ENCODE results near the gene RASGRP3. TPM values are rescaled to one million over a fixed set of nuclear protein-coding genes. Genes with fewer than 3 reads are reported as not detected.

The RASGRP3 gene
- total RNA-seq, 1 experiment from 2014 or later, result 0.59 TPM

DNA sequence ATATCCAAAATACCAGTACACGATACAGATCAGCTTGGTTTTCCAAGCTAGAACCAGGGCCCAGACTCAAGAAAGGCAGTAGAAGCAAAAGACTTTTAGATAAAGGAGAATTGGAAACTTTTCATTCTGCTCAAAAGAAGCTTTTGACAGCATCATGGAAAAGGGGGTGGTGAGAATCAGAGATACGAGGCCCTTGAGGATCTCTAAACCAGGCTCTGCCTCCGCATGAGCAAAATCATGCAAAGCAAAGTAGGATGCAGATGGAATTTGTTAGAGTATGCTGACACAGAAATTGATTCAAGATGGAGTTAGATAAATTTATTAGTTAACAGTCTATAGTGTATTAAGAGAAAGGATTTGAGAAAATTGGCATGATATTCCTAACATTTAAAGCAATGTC lies 82.9 kb downstream of the RASGRP3 start:
- TF ChIP-seq, protein P1, sequence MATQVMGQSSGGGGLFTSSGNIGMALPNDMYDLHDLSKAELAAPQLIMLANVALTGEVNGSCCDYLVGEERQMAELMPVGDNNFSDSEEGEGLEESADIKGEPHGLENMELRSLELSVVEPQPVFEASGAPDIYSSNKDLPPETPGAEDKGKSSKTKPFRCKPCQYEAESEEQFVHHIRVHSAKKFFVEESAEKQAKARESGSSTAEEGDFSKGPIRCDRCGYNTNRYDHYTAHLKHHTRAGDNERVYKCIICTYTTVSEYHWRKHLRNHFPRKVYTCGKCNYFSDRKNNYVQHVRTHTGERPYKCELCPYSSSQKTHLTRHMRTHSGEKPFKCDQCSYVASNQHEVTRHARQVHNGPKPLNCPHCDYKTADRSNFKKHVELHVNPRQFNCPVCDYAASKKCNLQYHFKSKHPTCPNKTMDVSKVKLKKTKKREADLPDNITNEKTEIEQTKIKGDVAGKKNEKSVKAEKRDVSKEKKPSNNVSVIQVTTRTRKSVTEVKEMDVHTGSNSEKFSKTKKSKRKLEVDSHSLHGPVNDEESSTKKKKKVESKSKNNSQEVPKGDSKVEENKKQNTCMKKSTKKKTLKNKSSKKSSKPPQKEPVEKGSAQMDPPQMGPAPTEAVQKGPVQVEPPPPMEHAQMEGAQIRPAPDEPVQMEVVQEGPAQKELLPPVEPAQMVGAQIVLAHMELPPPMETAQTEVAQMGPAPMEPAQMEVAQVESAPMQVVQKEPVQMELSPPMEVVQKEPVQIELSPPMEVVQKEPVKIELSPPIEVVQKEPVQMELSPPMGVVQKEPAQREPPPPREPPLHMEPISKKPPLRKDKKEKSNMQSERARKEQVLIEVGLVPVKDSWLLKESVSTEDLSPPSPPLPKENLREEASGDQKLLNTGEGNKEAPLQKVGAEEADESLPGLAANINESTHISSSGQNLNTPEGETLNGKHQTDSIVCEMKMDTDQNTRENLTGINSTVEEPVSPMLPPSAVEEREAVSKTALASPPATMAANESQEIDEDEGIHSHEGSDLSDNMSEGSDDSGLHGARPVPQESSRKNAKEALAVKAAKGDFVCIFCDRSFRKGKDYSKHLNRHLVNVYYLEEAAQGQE (IDR thresholded peaks at IDR 0.05; ENCODE audit: low read depth), result no peak
- no peak for TF ChIP-seq SP1 (IDR thresholded peaks at IDR 0.05; ENCODE audit: low read depth)
- TF ChIP-seq, protein P2, sequence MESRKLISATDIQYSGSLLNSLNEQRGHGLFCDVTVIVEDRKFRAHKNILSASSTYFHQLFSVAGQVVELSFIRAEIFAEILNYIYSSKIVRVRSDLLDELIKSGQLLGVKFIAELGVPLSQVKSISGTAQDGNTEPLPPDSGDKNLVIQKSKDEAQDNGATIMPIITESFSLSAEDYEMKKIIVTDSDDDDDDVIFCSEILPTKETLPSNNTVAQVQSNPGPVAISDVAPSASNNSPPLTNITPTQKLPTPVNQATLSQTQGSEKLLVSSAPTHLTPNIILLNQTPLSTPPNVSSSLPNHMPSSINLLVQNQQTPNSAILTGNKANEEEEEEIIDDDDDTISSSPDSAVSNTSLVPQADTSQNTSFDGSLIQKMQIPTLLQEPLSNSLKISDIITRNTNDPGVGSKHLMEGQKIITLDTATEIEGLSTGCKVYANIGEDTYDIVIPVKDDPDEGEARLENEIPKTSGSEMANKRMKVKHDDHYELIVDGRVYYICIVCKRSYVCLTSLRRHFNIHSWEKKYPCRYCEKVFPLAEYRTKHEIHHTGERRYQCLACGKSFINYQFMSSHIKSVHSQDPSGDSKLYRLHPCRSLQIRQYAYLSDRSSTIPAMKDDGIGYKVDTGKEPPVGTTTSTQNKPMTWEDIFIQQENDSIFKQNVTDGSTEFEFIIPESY (IDR thresholded peaks at IDR 0.05; ENCODE audit: extremely low read depth, insufficient replicate concordance, low read length), result no peak
- TF ChIP-seq TCF7L2 (IDR thresholded peaks at IDR 0.05; ENCODE audit: borderline replicate concordance, extremely low read depth, insufficient read depth, insufficient read length), result no peak
- TF ChIP-seq YY1 (IDR thresholded peaks at IDR 0.05; ENCODE audit: extremely low read depth, insufficient replicate concordance, low read depth, low read length), result no peak
- TF ChIP-seq EZH2 (IDR thresholded peaks at IDR 0.05), result no peak
- TF ChIP-seq EGR1 (IDR thresholded peaks at IDR 0.05; ENCODE audit: low read depth), result no peak
- no peak for TF ChIP-seq ZFX (IDR thresholded peaks at IDR 0.05)
- no peak for TF ChIP-seq JUND (IDR thresholded peaks at IDR 0.05)
- no peak for TF ChIP-seq EZH2phosphoT487 (IDR thresholded peaks at IDR 0.05; ENCODE audit: borderline replicate concordance)
- no peak for TF ChIP-seq POLR2A (IDR thresholded peaks at IDR 0.05; ENCODE audit: borderline replicate concordance, extremely low read depth, insufficient read depth, insufficient read length)
- TF ChIP-seq, protein P3, sequence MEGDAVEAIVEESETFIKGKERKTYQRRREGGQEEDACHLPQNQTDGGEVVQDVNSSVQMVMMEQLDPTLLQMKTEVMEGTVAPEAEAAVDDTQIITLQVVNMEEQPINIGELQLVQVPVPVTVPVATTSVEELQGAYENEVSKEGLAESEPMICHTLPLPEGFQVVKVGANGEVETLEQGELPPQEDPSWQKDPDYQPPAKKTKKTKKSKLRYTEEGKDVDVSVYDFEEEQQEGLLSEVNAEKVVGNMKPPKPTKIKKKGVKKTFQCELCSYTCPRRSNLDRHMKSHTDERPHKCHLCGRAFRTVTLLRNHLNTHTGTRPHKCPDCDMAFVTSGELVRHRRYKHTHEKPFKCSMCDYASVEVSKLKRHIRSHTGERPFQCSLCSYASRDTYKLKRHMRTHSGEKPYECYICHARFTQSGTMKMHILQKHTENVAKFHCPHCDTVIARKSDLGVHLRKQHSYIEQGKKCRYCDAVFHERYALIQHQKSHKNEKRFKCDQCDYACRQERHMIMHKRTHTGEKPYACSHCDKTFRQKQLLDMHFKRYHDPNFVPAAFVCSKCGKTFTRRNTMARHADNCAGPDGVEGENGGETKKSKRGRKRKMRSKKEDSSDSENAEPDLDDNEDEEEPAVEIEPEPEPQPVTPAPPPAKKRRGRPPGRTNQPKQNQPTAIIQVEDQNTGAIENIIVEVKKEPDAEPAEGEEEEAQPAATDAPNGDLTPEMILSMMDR (IDR thresholded peaks at IDR 0.05 in 2 of 3, conservative IDR thresholded peaks at IDR 0.05 in 1 of 3; ENCODE audit: borderline replicate concordance in 1 of 3, insufficient read depth in 1 of 3, low read depth in 2 of 3, low read length in 2 of 3), result no peak
- no peak for TF ChIP-seq ZNF274 (IDR thresholded peaks at IDR 0.05; ENCODE audit: low read depth, low read length)
- TF ChIP-seq POLR2AphosphoS5 (IDR thresholded peaks at IDR 0.05; ENCODE audit: low read depth, low read length), result no peak
- no peaks in the 10 kb centered on the region for H3K4me1 ChIP-seq (ENCODE audit: control insufficient read depth in 1 of 2, insufficient read depth in 2 of 2, low read length in 2 of 2)
- ChIA-PET POLR2A (no interaction called here), RAD21 (ENCODE audit: low non-redundant PET in 1 of 2, low total read pairs in 2 of 2, uncharacterized antibody in 2 of 2, unreplicated experiment in 2 of 2) (no interaction called here), CTCF (no interaction called here)
- no peak overlapping the region for H3K27ac ChIP-seq (ENCODE audit: low read depth, low read length)
- no peak overlapping the region for H3K9ac ChIP-seq (ENCODE audit: low read length)
- no peak overlapping the region for H2AFZ ChIP-seq (ENCODE audit: low read depth, low read length, poor library complexity, severe bottlenecking)
- no peak for DNase-seq (ENCODE audit: low read depth, low spot score)
- no peaks in the 10 kb centered on the region for H3K79me2 ChIP-seq (ENCODE audit: insufficient read depth, low read length)
- no peak overlapping the region for H3K4me3 ChIP-seq (replicated peaks in 1 of 2; ENCODE audit: low read depth in 1 of 2, low read length in 2 of 2)
- intact Hi-C loops (cut with micrococcal nuclease), result no loop called here
- no peaks in the 10 kb centered on the region for H3K9me2 ChIP-seq (ENCODE audit: insufficient read depth)
- no peaks in the 10 kb centered on the region for H3K36me3 ChIP-seq (ENCODE audit: control insufficient read depth in 1 of 2, insufficient read depth in 2 of 2, low read length in 2 of 2)
- H3K27me3 ChIP-seq (ENCODE audit: insufficient read depth, low read length), result no peaks in the 10 kb centered on the region
- H4K20me1 ChIP-seq (ENCODE audit: insufficient read depth), result no peaks in the 10 kb centered on the region
- no TSS peak for BruUV-seq (replicated peaks)
- no peak for ATAC-seq
- H3K4me2 ChIP-seq (ENCODE audit: low read length), result no peak overlapping the region
- H3K9me3 ChIP-seq (ENCODE audit: control insufficient read depth in 1 of 2, insufficient read depth in 1 of 2, low read depth in 1 of 2, low read length in 2 of 2), result no peaks in the 10 kb centered on the region

Measured in HCT116 (cell line).